HUES6 (cell line): Measurements from ENCODE around the gene TMCC3.
"Not testable (repeated sequence)": the region's sequence is repeated elsewhere in the genome, so short reads cannot be mapped to it uniquely, and the experiment has no call there.

ENCODE experiments used
- H3K27ac ChIP-seq: 2 replicates; pipeline ENCODE4 v1.7.0; 2013; ENCODE audit warnings: low read depth, mild to moderate bottlenecking, low read length, inconsistent platforms
- H3K27me3 ChIP-seq: 2 replicates; pipeline ENCODE4 v1.6.1; 2013; ENCODE audit warnings: low read length; ENCODE audit not compliant: control insufficient read depth, insufficient read depth
- H3K36me3 ChIP-seq: 2 replicates; pipeline ENCODE4 v1.6.1; 2013; ENCODE audit warnings: low read length; ENCODE audit not compliant: control insufficient read depth, insufficient read depth
- H3K4me1 ChIP-seq: 2 replicates; pipeline ENCODE4 v1.6.1; 2013; ENCODE audit warnings: low read length; ENCODE audit not compliant: control insufficient read depth, insufficient read depth
- H3K4me3 ChIP-seq: 2 replicates; pipeline ENCODE4 v1.5.1; 2013; ENCODE audit warnings: low read depth, low read length
- H3K9ac ChIP-seq: one replicate; pipeline ENCODE4 v1.6.1; 2013; ENCODE audit warnings: mild to moderate bottlenecking, low read length
- H3K9me3 ChIP-seq: 2 replicates; pipeline ENCODE4 v1.6.1; 2013; ENCODE audit warnings: low read depth, low read length; ENCODE audit not compliant: control insufficient read depth, insufficient read depth

The TMCC3 gene, protein sequence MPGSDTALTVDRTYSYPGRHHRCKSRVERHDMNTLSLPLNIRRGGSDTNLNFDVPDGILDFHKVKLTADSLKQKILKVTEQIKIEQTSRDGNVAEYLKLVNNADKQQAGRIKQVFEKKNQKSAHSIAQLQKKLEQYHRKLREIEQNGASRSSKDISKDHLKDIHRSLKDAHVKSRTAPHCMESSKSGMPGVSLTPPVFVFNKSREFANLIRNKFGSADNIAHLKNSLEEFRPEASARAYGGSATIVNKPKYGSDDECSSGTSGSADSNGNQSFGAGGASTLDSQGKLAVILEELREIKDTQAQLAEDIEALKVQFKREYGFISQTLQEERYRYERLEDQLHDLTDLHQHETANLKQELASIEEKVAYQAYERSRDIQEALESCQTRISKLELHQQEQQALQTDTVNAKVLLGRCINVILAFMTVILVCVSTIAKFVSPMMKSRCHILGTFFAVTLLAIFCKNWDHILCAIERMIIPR

DNA sequence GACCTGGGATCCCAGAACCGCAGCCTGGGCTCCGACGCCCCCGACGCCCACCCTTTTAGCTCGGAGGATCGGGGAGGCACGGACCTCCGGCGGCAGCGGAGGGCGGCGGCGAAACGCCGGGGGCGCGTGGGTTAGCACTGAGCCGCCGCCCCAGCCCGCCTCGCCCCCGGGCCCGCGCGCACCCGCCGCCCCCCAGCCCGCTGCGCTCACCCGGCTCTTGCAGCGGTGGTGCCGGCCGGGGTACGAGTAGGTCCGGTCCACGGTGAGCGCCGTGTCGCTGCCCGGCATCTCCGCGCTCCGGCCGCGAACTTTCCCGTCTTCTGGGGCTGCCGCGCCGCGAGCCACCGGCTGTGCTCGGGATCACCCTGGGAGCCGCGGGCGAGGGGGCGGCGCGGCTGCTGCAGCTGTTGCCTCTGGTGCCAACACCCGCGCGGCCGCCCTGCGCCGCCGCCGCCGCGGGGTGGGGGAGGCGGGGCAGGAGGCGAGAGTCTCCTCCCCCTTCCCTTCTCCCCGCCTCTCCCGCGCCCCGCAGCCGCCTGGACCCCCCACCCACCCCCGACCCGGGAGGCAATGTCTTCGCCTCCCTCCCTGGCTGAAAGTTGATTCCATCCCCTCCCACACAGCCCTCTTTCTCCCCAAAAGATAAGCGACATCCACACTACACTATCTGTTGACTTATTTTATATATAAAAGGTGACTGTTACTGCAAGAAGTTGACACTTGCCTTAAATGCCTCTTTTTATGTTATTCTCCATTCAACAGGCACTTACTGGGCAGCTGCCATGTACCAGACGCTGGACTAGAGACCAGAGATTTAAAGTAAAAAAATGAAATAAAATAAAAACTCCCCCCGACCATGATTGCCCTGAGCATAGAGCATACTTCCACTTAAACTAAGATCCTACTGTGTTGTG lies at the start of gene TMCC3:
Gene TMCC3 (minus strand): TSS at position 415 of the 914 bp plus-strand sequence. CDS start 127 bp downstream, at position 288.
- Histone ChIP-seq H3K4me1 (peaks cover 4% of the 10 kb centered on the region; the same call in 1 of the 2 replicates), H3K9ac (peak within 1 kb of the TSS; percentile 66), H3K36me3 (no peaks in the 10 kb centered on the region), H3K9me3 (no peaks in the 10 kb centered on the region), H3K4me3 (peak within 1 kb of the TSS; percentile 72), H3K27me3 (peaks cover 35% of the 10 kb centered on the region), H3K27ac (no peak within 1 kb of the TSS)

DNA sequence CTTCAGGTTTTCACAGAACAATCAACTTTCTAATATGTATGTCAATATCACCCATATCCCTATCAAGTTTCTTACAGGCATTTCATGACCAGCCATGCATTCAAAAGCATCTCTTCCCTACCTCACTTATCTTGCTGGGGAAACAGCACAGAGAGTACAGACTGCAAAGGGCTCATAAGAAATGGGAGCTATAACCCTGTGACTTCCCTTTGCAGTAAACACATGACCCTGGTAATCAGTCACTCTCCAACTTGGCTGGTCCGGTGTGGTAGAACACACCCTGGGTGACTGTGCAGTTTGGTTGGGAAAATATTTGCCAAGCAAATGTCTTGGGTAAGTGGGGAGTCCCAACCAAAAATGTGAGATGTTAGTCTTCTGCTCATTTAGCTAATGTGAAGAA lies 49.4 kb upstream of the TMCC3 start:
- no peaks in the 10 kb centered on the region for H3K27me3 ChIP-seq
- no peak overlapping the region for H3K4me3 ChIP-seq
- peaks cover 3% of the 10 kb centered on the region; the same call in 1 of the 2 replicates for H3K9me3 ChIP-seq
- H3K36me3 ChIP-seq, result no peaks in the 10 kb centered on the region
- no peak overlapping the region for H3K27ac ChIP-seq
- H3K9ac ChIP-seq, result no peak overlapping the region
- peaks cover 4% of the 10 kb centered on the region; the same call in 1 of the 2 replicates for H3K4me1 ChIP-seq

DNA sequence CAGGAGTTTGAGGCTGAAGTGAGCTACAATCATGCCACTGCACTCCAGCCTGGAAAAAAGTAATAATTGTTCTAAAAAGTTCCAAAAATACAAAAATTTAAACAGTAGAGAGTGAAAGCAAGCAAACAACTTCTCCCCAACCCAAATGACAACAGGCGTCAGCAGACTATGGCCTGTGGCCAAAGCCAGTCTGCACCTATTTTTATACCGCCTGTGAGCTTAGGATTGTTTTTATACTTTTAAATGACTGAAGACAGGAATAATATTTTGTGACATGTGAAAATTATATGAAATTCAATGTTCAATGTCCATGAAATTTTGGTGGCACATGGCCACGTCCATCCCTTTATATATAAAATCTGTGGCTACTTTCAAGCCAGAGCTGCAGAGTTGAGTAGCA lies 48.2 kb upstream of the TMCC3 start:
- Histone ChIP-seq H3K4me3 (no peak overlapping the region), H3K27me3 (no peaks in the 10 kb centered on the region), H3K27ac (no peak overlapping the region), H3K9me3 (peaks cover 3% of the 10 kb centered on the region; the same call in 1 of the 2 replicates), H3K36me3 (no peaks in the 10 kb centered on the region), H3K9ac (no peak overlapping the region), H3K4me1 (no peaks in the 10 kb centered on the region)

DNA sequence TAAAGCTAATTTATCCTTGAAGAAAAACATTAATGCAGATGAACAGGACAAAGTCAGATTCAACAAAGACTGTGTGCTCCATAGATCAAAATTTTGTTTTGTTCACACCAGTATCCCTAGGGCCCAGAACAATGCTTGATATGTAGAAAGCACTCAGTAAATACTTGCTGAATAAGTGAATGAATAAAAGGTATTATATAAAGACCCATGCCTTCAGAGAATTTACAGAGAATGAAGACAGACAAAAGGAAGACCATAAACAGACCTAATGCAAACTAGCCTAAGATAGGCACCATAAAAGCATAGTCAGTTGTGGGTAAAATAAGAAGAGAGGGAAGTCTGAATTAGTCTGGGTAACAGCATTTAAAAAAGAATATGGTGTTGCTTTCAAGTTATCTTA lies 47.3 kb upstream of the TMCC3 start:
- Histone ChIP-seq H3K9me3 (peaks cover 3% of the 10 kb centered on the region; the same call in 1 of the 2 replicates), H3K9ac (no peak overlapping the region), H3K36me3 (no peaks in the 10 kb centered on the region), H3K27me3 (no peaks in the 10 kb centered on the region), H3K27ac (no peak overlapping the region), H3K4me3 (no peak overlapping the region), H3K4me1 (no peaks in the 10 kb centered on the region)

DNA sequence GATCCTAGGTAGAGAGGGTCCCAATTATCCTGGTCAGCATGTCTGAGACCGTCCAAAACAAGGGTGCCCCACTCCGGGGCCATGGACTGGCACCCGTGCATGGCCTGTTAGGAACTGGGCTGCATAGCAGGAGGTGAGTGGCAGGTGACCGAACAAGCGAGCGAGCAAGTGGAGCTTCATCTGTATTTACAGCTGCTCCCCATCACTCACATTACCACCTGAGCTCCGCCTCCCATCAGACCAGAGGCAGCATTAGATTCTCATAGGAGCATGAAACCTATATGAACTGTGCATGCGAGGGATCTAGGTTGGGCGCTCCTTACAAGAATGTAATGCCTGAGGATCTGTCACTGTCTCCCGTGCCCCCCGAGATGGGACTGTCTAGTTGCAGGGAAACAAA lies 44.4 kb upstream of the TMCC3 start:
- H3K4me3 ChIP-seq, result no peak overlapping the region
- 0 out of 2 replicates have a peak, but pooled peaks cover 3% of the 10 kb centered on the region for H3K4me1 ChIP-seq
- H3K9me3 ChIP-seq, result peaks cover 3% of the 10 kb centered on the region; the same call in 1 of the 2 replicates
- H3K36me3 ChIP-seq, result no peaks in the 10 kb centered on the region
- no peak overlapping the region for H3K9ac ChIP-seq
- no peak overlapping the region for H3K27ac ChIP-seq
- H3K27me3 ChIP-seq, result no peaks in the 10 kb centered on the region

DNA sequence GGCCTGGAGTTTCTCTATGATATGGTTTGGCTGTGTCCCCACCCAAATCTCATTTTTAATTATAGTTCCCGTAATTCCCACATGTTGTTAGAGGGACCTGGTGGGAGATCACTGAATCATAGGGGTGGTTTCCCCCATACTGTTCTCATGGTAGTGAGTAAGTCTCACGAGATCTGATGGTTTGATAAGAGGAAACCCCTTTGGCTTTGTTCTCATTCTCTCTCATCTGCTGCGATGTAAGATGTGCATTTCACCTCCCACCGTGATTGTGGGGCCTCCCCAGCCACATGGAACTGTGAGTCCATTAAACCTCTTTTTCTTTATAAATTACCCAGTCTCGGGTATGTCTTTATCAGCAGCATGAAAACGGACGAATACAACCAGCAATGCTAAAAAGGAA lies 42.5 kb upstream of the TMCC3 start:
- H3K4me1 ChIP-seq, H3K27ac ChIP-seq, H3K4me3 ChIP-seq, H3K27me3 ChIP-seq, H3K9me3 ChIP-seq, H3K9ac ChIP-seq, H3K36me3 ChIP-seq: not testable (repeated sequence)

DNA sequence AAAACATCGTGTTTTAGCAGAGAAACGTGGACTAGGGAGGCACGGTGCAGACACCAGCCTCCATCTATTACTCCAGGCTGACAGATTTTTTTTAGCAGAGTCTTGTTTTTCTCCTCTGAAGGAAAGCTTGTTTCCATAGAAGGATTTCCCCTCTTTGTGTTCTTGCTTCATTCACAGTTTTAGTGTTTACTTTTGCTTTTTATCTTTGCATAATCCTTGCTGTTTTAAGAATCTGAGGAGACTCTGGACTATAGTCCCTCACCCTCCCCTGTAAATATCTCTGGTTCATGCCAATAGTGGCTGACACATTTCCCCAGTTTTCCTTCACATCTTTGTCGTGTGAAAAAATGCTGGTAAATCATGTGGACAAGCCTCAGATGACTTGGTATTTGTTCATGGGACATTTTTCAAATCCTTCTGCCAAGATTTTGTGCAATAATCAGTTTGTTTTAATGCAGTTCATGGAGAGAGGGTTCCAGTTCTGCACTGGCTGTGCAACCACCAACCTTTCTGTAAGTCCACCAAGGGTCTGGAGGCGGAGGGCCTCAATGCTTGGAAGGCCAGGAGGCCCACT lies 39.9 kb upstream of the TMCC3 start:
- Histone ChIP-seq H3K9me3 (no peaks in the 10 kb centered on the region), H3K9ac (no peak overlapping the region), H3K27ac (no peak overlapping the region), H3K4me1 (0 out of 2 replicates have a peak, but pooled peaks cover 4% of the 10 kb centered on the region), H3K4me3 (no peak overlapping the region), H3K36me3 (no peaks in the 10 kb centered on the region), H3K27me3 (no peaks in the 10 kb centered on the region)

DNA sequence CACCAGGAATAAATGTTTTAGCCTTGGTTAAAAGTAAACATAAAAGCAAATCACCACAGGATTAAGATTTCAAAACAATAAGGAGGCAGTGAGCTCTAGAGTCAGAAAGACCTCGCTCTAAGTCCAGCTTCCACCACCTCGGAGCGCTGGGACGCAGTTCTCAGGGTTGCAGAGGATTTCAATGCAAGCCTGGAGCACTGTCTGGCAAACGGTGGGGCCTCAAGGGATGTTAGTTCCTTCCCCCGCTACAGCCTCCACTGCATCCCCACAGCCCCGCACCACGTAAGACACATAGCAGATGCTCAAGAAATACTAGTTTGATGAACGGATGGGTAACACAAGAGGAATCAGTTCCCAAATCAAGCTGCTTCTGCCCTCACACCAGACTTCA lies 39.3 kb upstream of the TMCC3 start:
- Histone ChIP-seq H3K4me3 (no peak overlapping the region), H3K9me3 (no peaks in the 10 kb centered on the region), H3K27ac (no peak overlapping the region), H3K4me1 (0 out of 2 replicates have a peak, but pooled peaks cover 4% of the 10 kb centered on the region), H3K36me3 (no peaks in the 10 kb centered on the region), H3K9ac (no peak overlapping the region), H3K27me3 (no peaks in the 10 kb centered on the region)

DNA sequence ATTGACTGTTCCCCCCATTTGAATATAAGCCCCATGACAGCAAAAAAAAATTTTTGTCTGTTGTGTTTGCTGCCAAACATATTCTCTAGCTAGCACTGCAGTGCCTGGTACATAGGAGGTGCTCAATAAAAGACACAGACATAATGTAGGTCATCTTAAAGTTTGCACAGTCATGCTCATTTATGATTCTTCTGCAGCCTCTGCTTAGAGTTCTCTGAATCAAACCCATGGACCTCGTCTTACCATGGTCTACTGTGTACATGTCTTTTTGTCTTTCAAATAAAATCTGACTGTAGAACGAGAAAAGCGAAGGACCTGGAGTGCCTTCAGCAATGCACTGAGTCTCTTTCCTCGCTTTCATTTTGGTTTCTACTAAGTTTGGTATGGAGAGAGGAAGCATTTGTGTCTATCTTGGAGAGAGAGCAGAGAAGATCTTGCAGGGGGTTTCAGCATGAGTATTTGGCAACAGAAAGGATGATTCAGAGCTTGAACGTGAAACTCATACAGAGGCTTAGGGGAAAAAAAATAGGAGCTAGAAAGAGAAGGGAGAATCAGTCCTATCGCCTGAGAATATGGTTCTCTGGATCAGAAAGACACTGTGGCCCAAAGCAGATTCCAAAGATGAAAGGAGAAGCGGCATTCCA lies 38.8 kb upstream of the TMCC3 start:
- H3K9me3 ChIP-seq, result no peaks in the 10 kb centered on the region
- no peaks in the 10 kb centered on the region for H3K36me3 ChIP-seq
- H3K27ac ChIP-seq, result no peak overlapping the region
- H3K4me3 ChIP-seq, result no peak overlapping the region
- no peaks in the 10 kb centered on the region for H3K27me3 ChIP-seq
- no peak overlapping the region for H3K9ac ChIP-seq
- H3K4me1 ChIP-seq, result 0 out of 2 replicates have a peak, but pooled peaks cover 4% of the 10 kb centered on the region

DNA sequence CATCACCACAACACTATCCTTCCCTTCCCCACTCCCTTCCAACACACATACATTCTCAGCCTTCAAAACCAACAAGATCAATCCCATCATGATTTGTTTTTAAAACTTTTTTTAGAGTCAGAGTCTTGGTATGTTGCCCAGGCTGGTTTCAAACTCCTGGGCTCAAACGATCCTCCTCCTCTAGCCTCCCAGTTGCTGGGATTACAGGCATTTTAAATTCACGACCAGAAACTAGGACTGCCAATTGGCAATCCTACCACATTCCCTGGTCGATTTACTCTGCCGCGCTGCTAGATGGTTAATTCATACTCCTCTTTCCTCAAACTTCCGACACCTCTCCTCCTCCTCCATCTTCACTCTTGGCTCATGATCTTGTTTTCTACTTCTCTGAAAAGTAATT lies 37.5 kb upstream of the TMCC3 start:
- Histone ChIP-seq H3K27me3 (no peaks in the 10 kb centered on the region), H3K4me1 (0 out of 2 replicates have a peak, but pooled peaks cover 4% of the 10 kb centered on the region), H3K27ac (no peak overlapping the region), H3K9me3 (no peaks in the 10 kb centered on the region), H3K9ac (no peak overlapping the region), H3K36me3 (no peaks in the 10 kb centered on the region), H3K4me3 (no peak overlapping the region)
